ENCODE measurements around the gene TOLLIP. TPM values are rescaled to one million over a fixed set of nuclear protein-coding genes. Genes with fewer than 3 reads are reported as not detected.

The TOLLIP gene
- total and polyA plus RNA-seq, 10 donors: 16.1 to 67.4 (median 46.2) TPM

DNA sequence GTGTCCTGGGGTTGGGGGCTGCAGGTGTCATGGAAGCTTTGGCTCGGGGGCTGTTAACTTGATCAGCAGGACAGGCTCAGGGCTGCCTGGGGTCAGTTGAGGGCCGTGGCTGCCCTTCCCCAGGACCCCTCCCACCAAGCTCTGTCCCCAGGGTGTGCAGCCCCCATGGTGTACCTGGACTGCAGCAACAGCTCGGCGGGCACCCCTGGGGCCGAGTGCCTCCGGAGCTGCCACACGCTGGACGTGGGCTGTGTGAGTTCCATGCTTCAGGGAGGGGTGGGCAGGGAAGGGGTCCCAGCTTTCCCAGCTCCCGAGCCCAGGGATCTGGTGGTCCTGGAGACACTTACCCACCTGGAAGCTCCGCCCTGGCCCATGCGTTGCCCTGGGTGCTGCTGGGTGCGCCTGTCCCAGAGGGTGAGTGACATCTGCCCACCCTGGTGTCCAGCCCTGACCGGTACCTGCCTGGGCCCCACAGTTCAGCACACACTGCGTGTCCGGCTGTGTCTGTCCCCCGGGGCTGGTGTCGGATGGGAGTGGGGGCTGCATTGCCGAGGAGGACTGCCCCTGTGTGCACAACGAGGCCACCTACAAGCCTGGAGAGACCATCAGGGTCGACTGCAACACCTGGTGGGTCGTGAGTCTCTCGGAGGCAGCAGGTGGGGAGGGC, 75.2 kb downstream of the TOLLIP start:
- Histone ChIP-seq H3K36me3 (no peaks in the 10 kb centered on the region), H3K27ac (no peak overlapping the region), H3K4me3 (no peak overlapping the region), H3K9me3 (no peaks in the 10 kb centered on the region), H3K4me1 (no peaks in the 10 kb centered on the region), H3K27me3 (replicated peaks in 1 of 7) (peaks cover 0 to 37% (median 0%) of the 10 kb centered on the region in 7 donors)
- TF ChIP-seq POLR2A (IDR thresholded peaks at IDR 0.05): no peak
- no peak for TF ChIP-seq POLR2AphosphoS5 (IDR thresholded peaks at IDR 0.05)
- no peak for TF ChIP-seq CTCF (IDR thresholded peaks at IDR 0.05 in 8 of 11, conservative IDR thresholded peaks at IDR 0.05 in 3 of 11)
- intact Hi-C loops (cut with DNase I; ENCODE audit: low total_unique reads): no loop called here
- peak; percentile 62 for DNase-seq
- 58 to 80% (median 74%) methylated on average over 1 to 22 of the region's 22 CpGs for WGBS, 5 donors

GRCh38 chr11:1233351-1234053, 75.9 kb downstream of the TOLLIP start:
- intact Hi-C loops (cut with DNase I; ENCODE audit: low total_unique reads): no loop called here
- 73 to 88% (median 81%) methylated on average over 16 to 21 of the region's 21 CpGs for WGBS, 5 donors
- peak; percentile 56 for DNase-seq

GRCh38 chr11:1232883-1233321, 76.5 kb downstream of the TOLLIP start:
- no peak overlapping the region for H3K4me3 ChIP-seq
- DNase-seq: peak; percentile 63
- WGBS, 5 donors: 72 to 79% (median 76%) methylated on average over 10 to 30 of the region's 30 CpGs
- H3K4me1 ChIP-seq: no peaks in the 10 kb centered on the region
- intact Hi-C loops (cut with DNase I; ENCODE audit: low total_unique reads): no loop called here
- no peaks in the 10 kb centered on the region for H3K36me3 ChIP-seq
- H3K9me3 ChIP-seq: no peaks in the 10 kb centered on the region
- H3K27ac ChIP-seq: no peak overlapping the region
- no peak for TF ChIP-seq CTCF (IDR thresholded peaks at IDR 0.05 in 8 of 11, conservative IDR thresholded peaks at IDR 0.05 in 3 of 11)
- no peak for TF ChIP-seq POLR2AphosphoS5 (IDR thresholded peaks at IDR 0.05)
- no peak for TF ChIP-seq POLR2A (IDR thresholded peaks at IDR 0.05)
- H3K27me3 ChIP-seq (replicated peaks in 1 of 7): peaks cover 0 to 48% (median 0%) of the 10 kb centered on the region in 7 donors

More at GRCh38 chr11:1233351-1234053, 75.9 kb downstream of the TOLLIP start:
- Histone ChIP-seq H3K36me3 (no peaks in the 10 kb centered on the region), H3K4me1 (no peaks in the 10 kb centered on the region), H3K27me3 (replicated peaks in 1 of 7) (peaks cover 0 to 42% (median 0%) of the 10 kb centered on the region in 7 donors), H3K4me3 (no peak overlapping the region), H3K27ac (no peak overlapping the region), H3K9me3 (no peaks in the 10 kb centered on the region)
- TF ChIP-seq POLR2AphosphoS5 (IDR thresholded peaks at IDR 0.05) (no peak), POLR2A (IDR thresholded peaks at IDR 0.05) (no peak), CTCF (IDR thresholded peaks at IDR 0.05 in 8 of 11, conservative IDR thresholded peaks at IDR 0.05 in 3 of 11) (no peak)
